HepG2 (cell line): ENCODE results near the gene ANTKMT. TPM values are rescaled to one million over a fixed set of nuclear protein-coding genes. Genes with fewer than 3 reads are reported as not detected.
"Not testable (repeated sequence)": the region's sequence is repeated elsewhere in the genome, so short reads cannot be mapped to it uniquely, and the experiment has no call there.

Experiments used
- ATAC-seq: fragments of 200-7000 bp; cut with Tn5 transposase; 3 replicates; pipeline ENCODE4 v1.9.1; 2020; ENCODE audit warnings: mild to moderate bottlenecking, moderate library complexity
- BruUV-seq: library from RNA; stranded (reverse); fragments of 400-500 nt; replicated peaks from 2 replicates; lab custom pipeline; 2021; lab: Mats Ljungman, UMichigan
- CTCF ChIA-PET: fragments of 300-600 bp; formaldehyde crosslinking; extraction: SDS; loops from one replicate; lab custom pipeline; 2021; ENCODE audit warnings: low total read pairs, inconsistent platforms, low intra/inter-chr PET ratio; lab: Yijun Ruan, JAX
- POLR2A ChIA-PET: fragments of 350-600 bp; sonication (Branson Sonifier 250); formaldehyde crosslinking; loops from one replicate; lab custom pipeline; 2020; ENCODE audit warnings: antibody characterized with exemption, inconsistent platforms; lab: Yijun Ruan, JAX
- DNase-seq: peaks from one replicate; pipeline ENCODE4 v3.0.0-alpha.2; 2015; ENCODE audit warnings: low spot score
- FAIRE-seq: peaks from 3 replicates; lab custom pipeline; 2011; peaks lifted over from hg19 to GRCh38; lab: Jason Lieb, UNC
- H2AFZ ChIP-seq: one replicate; pipeline ENCODE4 v1.6.1; 2011; ENCODE audit warnings: low read length, inconsistent platforms
- H3K27ac ChIP-seq: fragments of 300-600 bp; 3 replicates; pipeline ENCODE4 v1.8.0; 2011; ENCODE audit warnings: mixed run types, mild to moderate bottlenecking, mixed read lengths, low read length, inconsistent platforms; ENCODE audit not compliant: insufficient read depth; ENCODE audit errors: extremely low read length
- H3K27me3 ChIP-seq, 2 experiments: fragments of 200-600 bp in 1 of 2; 2 replicates in 1 of 2; 3 replicates in 1 of 2; pipeline versions ENCODE4 v1.6.0 to v1.8.0; 2011; ENCODE audit warnings: low read length in 2 of 2, mild to moderate bottlenecking in 2 of 2, moderate library complexity in 2 of 2, inconsistent platforms in 1 of 2; ENCODE audit not compliant: insufficient read depth in 2 of 2, control insufficient read depth in 1 of 2
- H3K36me3 ChIP-seq, 2 experiments: fragments of 200-600 bp in 1 of 2; replicated peaks in 1 of 2; 2 replicates in 1 of 2; 3 replicates in 1 of 2; pipeline versions ENCODE4 v1.5.1 to v1.8.0; 2011; ENCODE audit warnings: low read length in 2 of 2, inconsistent platforms in 1 of 2; ENCODE audit not compliant: insufficient read depth in 2 of 2, control insufficient read depth in 1 of 2
- H3K4me1 ChIP-seq: 2 replicates; pipeline ENCODE4 v1.5.1; 2012; ENCODE audit warnings: low read length, inconsistent platforms; ENCODE audit not compliant: insufficient read depth
- H3K4me2 ChIP-seq: 2 replicates; pipeline ENCODE4 v1.6.0; 2011; ENCODE audit warnings: low read depth, low read length, inconsistent platforms
- H3K4me3 ChIP-seq, 3 experiments: fragments of 200-600 bp in 1 of 3; sonication (generic), shearing (Covaris generic) in 1 of 3; replicated peaks in 1 of 3; 2 replicates each; pipeline ENCODE4 v1.5.1; 2011 to 2016; ENCODE audit warnings: low read length in 3 of 3, inconsistent platforms in 2 of 3, low read depth in 2 of 3, mild to moderate bottlenecking in 2 of 3, control low read depth in 1 of 3, mixed read lengths in 1 of 3; ENCODE audit not compliant: insufficient read depth in 1 of 3
- H3K79me2 ChIP-seq: one replicate; pipeline ENCODE4 v1.6.1; 2011; ENCODE audit warnings: low read length, inconsistent platforms; ENCODE audit not compliant: insufficient read depth
- H3K9ac ChIP-seq: 2 replicates; pipeline ENCODE4 v1.6.0; 2011; ENCODE audit warnings: mild to moderate bottlenecking, low read depth, low read length, inconsistent platforms; ENCODE audit not compliant: insufficient read depth
- H3K9me3 ChIP-seq: 2 replicates; pipeline ENCODE4 v1.5.1; 2012; ENCODE audit warnings: mild to moderate bottlenecking, low read length
- H4K20me1 ChIP-seq: 2 replicates; pipeline ENCODE4 v1.6.0; 2011; ENCODE audit warnings: inconsistent platforms, mild to moderate bottlenecking, low read length, moderate library complexity; ENCODE audit not compliant: insufficient read depth
- EEA1 ChIP-seq: sonication (generic); formaldehyde crosslinking; IDR thresholded peaks from 2 replicates; pipeline ENCODE4 v1.5.1; 2020; ENCODE audit warnings: mild to moderate bottlenecking, missing genetic modification reagents, borderline replicate concordance
- NR2C2 ChIP-seq: sonication (generic); formaldehyde crosslinking; IDR thresholded peaks from 2 replicates; pipeline ENCODE4 v1.4.0; 2020; ENCODE audit warnings: missing genetic modification reagents, mild to moderate bottlenecking, moderate library complexity, borderline replicate concordance
- SIN3B ChIP-seq: fragments of 150-350 bp; IDR thresholded peaks from 2 replicates; pipeline ENCODE4 v1.6.1; 2014; ENCODE audit warnings: low read length
- ZNF446 ChIP-seq: sonication (generic); formaldehyde crosslinking; IDR thresholded peaks from 2 replicates; pipeline ENCODE4 v1.5.0; 2020; ENCODE audit warnings: mild to moderate bottlenecking, missing genetic modification reagents
- ZNF468 ChIP-seq: sonication (generic); formaldehyde crosslinking; IDR thresholded peaks from 2 replicates; pipeline ENCODE4 v1.8.0; 2022; ENCODE audit warnings: mild to moderate bottlenecking, moderate library complexity, missing genetic modification reagents
- ZNF558 ChIP-seq: sonication (generic); formaldehyde crosslinking; IDR thresholded peaks from 2 replicates; pipeline ENCODE4 v1.9.0; 2022; ENCODE audit warnings: mild to moderate bottlenecking, missing genetic modification reagents, borderline replicate concordance
- ZSCAN9 ChIP-seq: IDR thresholded peaks from 2 replicates; pipeline ENCODE4 v1.6.1; 2016; ENCODE audit warnings: borderline replicate concordance
- WGBS: methylation state at CpG from one replicate; pipeline ENCODE4 v1.1.6; 2017; ENCODE audit warnings: low lambda C conversion rate; 5-methylcytosine and 5-hydroxymethylcytosine counted together
- in situ Hi-C: cut with HindIII; loops from 2 replicates; pipeline ENCODE4 v1.10.0; 2017; ENCODE audit warnings: low pct_unique_long_range_greater_than_20kb; ENCODE audit not compliant: extremely low pct_ligation_motif_present
- intact Hi-C: fragments of 100-400 bp; cut with micrococcal nuclease; formaldehyde crosslinking; loops from one replicate; pipeline ENCODE4 v1.10.0; 2022; ENCODE audit not compliant: unreplicated experiment
- polyA plus RNA-seq, 8 experiments: library from polyadenylated mRNA; depleted of rRNA in 3 of 8; stranded (reverse) in 7 of 8; unstranded in 1 of 8; fragments of >200 nt; fragmentation: Illumina TruSeq in 4 of 8; extraction: Trizol in 4 of 8; gene quantifications; 2 replicates each; pipeline versions ENCODE4 v1.2.1 to v1.2.3, GENCODE V29; 2011 to 2016; ENCODE audit warnings: low read depth in 4 of 8, missing spikeins in 1 of 8, mixed read lengths in 1 of 8; ENCODE audit not compliant: insufficient read depth in 1 of 8
- total RNA-seq, 5 experiments: library from RNA; depleted of rRNA; stranded (reverse); fragments of >200 nt; fragmentation: Illumina TruSeq; extraction: Trizol; gene quantifications; 2 replicates each; pipeline ENCODE4 v1.2.3, GENCODE V29; 2016; ENCODE audit warnings: low read depth in 1 of 5
- TF ChIP-seq, protein P1 (sequence below): sonication (generic); formaldehyde crosslinking; IDR thresholded peaks from 2 replicates; pipeline ENCODE4 v1.4.0; 2020; ENCODE audit warnings: mild to moderate bottlenecking, missing genetic modification reagents, borderline replicate concordance

ANTKMT gene
- total and polyA plus RNA-seq, 2 of the 13 experiments (the other 11 are each of a cell fraction or from before 2014, with no cell fraction given) = 7.5 to 47.8 TPM

DNA sequence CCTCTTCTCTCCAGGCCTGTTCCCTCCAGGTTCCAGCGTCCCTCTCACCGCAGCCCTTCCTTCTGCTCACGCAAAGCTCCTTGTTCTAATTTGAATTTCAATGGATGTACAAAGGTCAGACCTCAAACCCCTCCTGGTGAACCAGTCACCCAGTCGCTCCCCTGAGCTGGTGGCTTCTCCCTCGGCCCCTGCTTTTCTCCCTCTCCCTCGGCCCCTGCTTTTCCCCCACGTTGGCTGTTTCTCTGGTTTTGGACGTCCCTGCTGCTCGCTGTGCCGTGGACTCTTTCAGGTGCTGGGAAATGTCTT lies 31.0 kb downstream of the ANTKMT start (continued):
- TF ChIP-seq ZNF558 (CRISPR knock-in tag) = no peak
- no peak for TF ChIP-seq SIN3B

DNA sequence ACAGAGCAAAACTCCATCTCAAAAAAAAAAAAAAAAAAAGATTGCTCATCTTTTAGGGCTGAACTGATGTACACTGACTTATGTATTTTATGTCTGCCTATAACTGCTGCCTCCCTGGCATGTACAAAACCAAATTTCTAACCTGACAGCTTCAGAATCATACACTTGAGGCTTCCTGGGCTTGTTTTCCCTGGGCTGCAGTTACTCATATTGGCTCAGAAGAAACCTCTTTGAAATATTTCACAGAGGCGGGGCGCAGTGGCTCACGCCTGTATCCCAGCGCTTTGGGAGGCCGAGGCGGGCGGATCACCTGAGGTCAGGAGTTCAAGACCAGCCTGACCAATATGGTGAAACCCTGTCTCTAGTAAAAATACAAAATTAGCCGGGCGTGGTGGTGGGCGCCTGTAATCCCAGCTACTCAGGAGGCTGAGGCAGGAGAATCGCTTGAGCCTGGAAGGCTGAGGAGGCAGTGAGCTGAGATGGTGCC lies 33.2 kb downstream of the ANTKMT start:
- ATAC-seq, H2AFZ ChIP-seq, H4K20me1 ChIP-seq, BruUV-seq, in situ Hi-C loops, H3K9ac ChIP-seq, H3K27ac ChIP-seq, H3K79me2 ChIP-seq, H3K9me3 ChIP-seq, POLR2A ChIA-PET, intact Hi-C loops, FAIRE-seq, DNase-seq, H3K36me3 ChIP-seq, CTCF ChIA-PET, H3K4me3 ChIP-seq, H3K4me2 ChIP-seq: not testable (repeated sequence)
- 26% methylated on average over 3 of the region's 11 CpGs for WGBS
- H3K4me1 ChIP-seq = peaks cover 11% of the 10 kb centered on the region
- H3K27me3 ChIP-seq = peaks cover 5 to 39% of the 10 kb centered on the region in 2 experiments

DNA sequence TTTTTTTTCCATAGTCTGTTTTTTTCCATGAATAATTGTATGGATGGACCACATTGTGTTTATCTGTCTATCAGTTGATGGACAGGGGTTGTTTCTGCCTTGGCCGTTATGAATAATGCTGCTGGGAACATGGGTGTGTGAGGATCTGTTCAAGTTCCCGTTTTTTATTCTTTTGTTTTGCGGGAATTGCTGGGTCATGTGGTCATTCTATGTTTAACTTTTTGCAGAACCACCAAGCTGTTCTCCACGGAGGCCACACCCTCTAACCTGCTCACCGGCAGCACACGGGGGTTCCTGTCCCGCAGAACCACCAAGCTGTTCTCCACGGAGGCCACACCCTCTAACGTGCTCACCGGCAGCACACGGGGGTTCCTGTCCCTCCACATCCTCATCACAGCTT lies 33.7 kb downstream of the ANTKMT start:
- in situ Hi-C loops = no loop called here
- Histone ChIP-seq H3K27ac (no peak overlapping the region), H3K4me3 (no peak overlapping the region), H3K4me1 (peaks cover 13% of the 10 kb centered on the region), H3K4me2 (no peak overlapping the region), H3K27me3 (peaks cover 5 to 42% of the 10 kb centered on the region in 2 experiments), H3K36me3 (no peaks in the 10 kb centered on the region), H3K79me2 (no peaks in the 10 kb centered on the region), H2AFZ (no peak overlapping the region), H4K20me1 (no peaks in the 10 kb centered on the region), H3K9me3 (no peaks in the 10 kb centered on the region), H3K9ac (no peak overlapping the region)
- FAIRE-seq (no peak), DNase-seq (no peak), ATAC-seq (no peak)
- no TSS peak for BruUV-seq
- TF ChIP-seq EEA1 (CRISPR knock-in tag) (no peak), ZNF446 (CRISPR knock-in tag) (no peak), NR2C2 (CRISPR knock-in tag) (no peak), ZNF468 (CRISPR knock-in tag) (no peak), ZSCAN9 (CRISPR knock-in tag) (no peak)
- TF ChIP-seq, protein P1, sequence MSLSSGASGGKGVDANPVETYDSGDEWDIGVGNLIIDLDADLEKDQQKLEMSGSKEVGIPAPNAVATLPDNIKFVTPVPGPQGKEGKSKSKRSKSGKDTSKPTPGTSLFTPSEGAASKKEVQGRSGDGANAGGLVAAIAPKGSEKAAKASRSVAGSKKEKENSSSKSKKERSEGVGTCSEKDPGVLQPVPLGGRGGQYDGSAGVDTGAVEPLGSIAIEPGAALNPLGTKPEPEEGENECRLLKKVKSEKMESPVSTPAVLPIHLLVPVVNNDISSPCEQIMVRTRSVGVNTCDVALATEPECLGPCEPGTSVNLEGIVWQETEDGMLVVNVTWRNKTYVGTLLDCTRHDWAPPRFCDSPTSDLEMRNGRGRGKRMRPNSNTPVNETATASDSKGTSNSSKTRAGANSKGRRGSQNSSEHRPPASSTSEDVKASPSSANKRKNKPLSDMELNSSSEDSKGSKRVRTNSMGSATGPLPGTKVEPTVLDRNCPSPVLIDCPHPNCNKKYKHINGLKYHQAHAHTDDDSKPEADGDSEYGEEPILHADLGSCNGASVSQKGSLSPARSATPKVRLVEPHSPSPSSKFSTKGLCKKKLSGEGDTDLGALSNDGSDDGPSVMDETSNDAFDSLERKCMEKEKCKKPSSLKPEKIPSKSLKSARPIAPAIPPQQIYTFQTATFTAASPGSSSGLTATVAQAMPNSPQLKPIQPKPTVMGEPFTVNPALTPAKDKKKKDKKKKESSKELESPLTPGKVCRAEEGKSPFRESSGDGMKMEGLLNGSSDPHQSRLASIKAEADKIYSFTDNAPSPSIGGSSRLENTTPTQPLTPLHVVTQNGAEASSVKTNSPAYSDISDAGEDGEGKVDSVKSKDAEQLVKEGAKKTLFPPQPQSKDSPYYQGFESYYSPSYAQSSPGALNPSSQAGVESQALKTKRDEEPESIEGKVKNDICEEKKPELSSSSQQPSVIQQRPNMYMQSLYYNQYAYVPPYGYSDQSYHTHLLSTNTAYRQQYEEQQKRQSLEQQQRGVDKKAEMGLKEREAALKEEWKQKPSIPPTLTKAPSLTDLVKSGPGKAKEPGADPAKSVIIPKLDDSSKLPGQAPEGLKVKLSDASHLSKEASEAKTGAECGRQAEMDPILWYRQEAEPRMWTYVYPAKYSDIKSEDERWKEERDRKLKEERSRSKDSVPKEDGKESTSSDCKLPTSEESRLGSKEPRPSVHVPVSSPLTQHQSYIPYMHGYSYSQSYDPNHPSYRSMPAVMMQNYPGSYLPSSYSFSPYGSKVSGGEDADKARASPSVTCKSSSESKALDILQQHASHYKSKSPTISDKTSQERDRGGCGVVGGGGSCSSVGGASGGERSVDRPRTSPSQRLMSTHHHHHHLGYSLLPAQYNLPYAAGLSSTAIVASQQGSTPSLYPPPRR (CRISPR knock-in tag) = no peak
- intact Hi-C loops = no loop called here
- ChIA-PET CTCF (no interaction called here), POLR2A (no interaction called here)
- 25% methylated on average over 11 of the region's 11 CpGs for WGBS
